Measurements from ENCODE around the gene RPL35A. TPM values are rescaled to one million over a fixed set of nuclear protein-coding genes. Genes with fewer than 3 reads are reported as not detected.

The RPL35A gene
- total RNA-seq, 1 experiment from 2014 or later = 1,563 TPM

- Histone ChIP-seq H4K20me1 (ENCODE audit: control insufficient read depth, insufficient read depth, insufficient read length) (no peaks in the 10 kb centered on the region), H3K23ac (ENCODE audit: insufficient read length, low read depth, low read length) (no peak overlapping the region), H2BK120ac (ENCODE audit: low read depth, low read length, poor library complexity, severe bottlenecking) (no peak overlapping the region), H3K18ac (ENCODE audit: insufficient read length, low read depth, low read length) (no peak overlapping the region), H3K14ac (ENCODE audit: insufficient read depth, low read length) (no peak overlapping the region), H3K56ac (ENCODE audit: insufficient read length, low read depth, low read length) (no peak overlapping the region), H3K27me3 (ENCODE audit: insufficient read depth, low read length) (no peaks in the 10 kb centered on the region), H3K79me2 (ENCODE audit: insufficient read depth, low read length) (peaks cover 11% of the 10 kb centered on the region; the same call in 1 of the 2 replicates), H2BK20ac (ENCODE audit: low read depth, low read length, poor library complexity, severe bottlenecking) (no peak overlapping the region), H3K4ac (ENCODE audit: low read depth, low read length) (no peak overlapping the region), H4K5ac (ENCODE audit: insufficient read length, low read depth, low read length) (no peak overlapping the region), H4K8ac (replicated peaks; ENCODE audit: insufficient read length, low read depth, low read length) (no peak overlapping the region), H2BK15ac (ENCODE audit: low read depth, low read length) (no peak overlapping the region), H2AFZ (ENCODE audit: low read length) (no peak overlapping the region), H3K9ac (ENCODE audit: extremely low read depth, insufficient read length, low read length) (no peak overlapping the region), H2BK12ac (ENCODE audit: insufficient read length, low read depth, low read length) (no peak overlapping the region), H4K91ac (ENCODE audit: insufficient read length, low read depth, low read length) (no peak overlapping the region), H2AK5ac (ENCODE audit: insufficient read length, low read length) (no peak overlapping the region), H3K23me2 (ENCODE audit: insufficient read length, low read depth, low read length, poor library complexity, severe bottlenecking) (peaks cover 10% of the 10 kb centered on the region), H3K4me1 (ENCODE audit: insufficient read depth, low read length) (no peaks in the 10 kb centered on the region), H2BK5ac (ENCODE audit: insufficient read length, low read length) (no peak overlapping the region), H3K27ac (ENCODE audit: insufficient read length, low read depth, low read length) (no peak overlapping the region), H3K4me2 (ENCODE audit: insufficient read depth, insufficient read length, low read length) (no peak overlapping the region), H3T11ph (ENCODE audit: low read length) (no peak overlapping the region), H3K9me3 (ENCODE audit: control insufficient read depth, low read depth, low read length) (no peaks in the 10 kb centered on the region), H3K79me1 (ENCODE audit: insufficient read depth, low read depth, low read length, poor library complexity, severe bottlenecking) (peaks cover 7% of the 10 kb centered on the region)
- no peak for DNase-seq
- no CpG with 5 or more reads among the region's 9 CpGs for WGBS (ENCODE audit: extremely low coverage, insufficient read length, low lambda C conversion rate)
- H3K27ac Mint-ChIP-seq = peak overlapping the region in 2 of 3 experiments; percentile 34 to 91; a peak in 2 of 7 replicates
- peaks cover 0 to 2% of the 10 kb centered on the region in 2 experiments; a peak in 1 of 5 replicates for H3K9me3 Mint-ChIP-seq
- H3K27me3 Mint-ChIP-seq (ENCODE audit: low read depth) = no peaks in the 10 kb centered on the region; the same call in 1 of the 2 replicates
- TF ChIP-seq CTCF (conservative IDR thresholded peaks at IDR 0.05) = no peak
- peaks cover 32 to 42% of the 10 kb centered on the region in 2 experiments for H3K4me1 Mint-ChIP-seq
- H3K4me3 Mint-ChIP-seq = peak overlapping the region; percentile 70 to 98; a peak in 4 of 5 replicates
- peaks cover 46 to 68% (median 56%) of the 10 kb centered on the region in 3 experiments for H3K36me3 Mint-ChIP-seq (ENCODE audit: insufficient read depth in 1 of 3, low read depth in 3 of 3)
These were observed 2.5 kb downstream of the RPL35A start for GRCh38 chr3:197952440-197952839.
